Thyroid gland (tissue), 4 donors: ENCODE measurements around the gene MAP3K7CL.

Experiments
- CTCF ChIP-seq, 6 experiments: fragments of 200-600 bp in 3 of 6; fragments of 450-650 bp in 3 of 6; sonication (generic) in 3 of 6; IDR thresholded peaks; one replicate each; pipeline ENCODE4 v1.5.1; 2016 to 2019; ENCODE audit warnings: antibody characterized with exemption in 6 of 6, mild to moderate bottlenecking in 2 of 6, inconsistent platforms in 1 of 6, moderate library complexity in 1 of 6
- POLR2A ChIP-seq, 2 donors: fragments of 450-650 bp; IDR thresholded peaks; one replicate each; pipeline ENCODE4 v1.6.1; 2017; ENCODE audit warnings: antibody characterized with exemption in 2 of 2, mild to moderate bottlenecking in 2 of 2, moderate library complexity in 1 of 2

GRCh38 chr21:29195981-29196669, 65.7 kb downstream of the MAP3K7CL start:
- TF ChIP-seq CTCF (IDR thresholded peaks at IDR 0.05) (peak in 1 of 6 experiments; percentile 10), POLR2A (IDR thresholded peaks at IDR 0.05) (no peak)
